ENCODE results near the gene SLC43A3. TPM values are rescaled to one million over a fixed set of nuclear protein-coding genes. Genes with fewer than 3 reads are reported as not detected.

The SLC43A3 gene
- total RNA-seq, 2 donors from 2014 or later: 10.6 to 21.4 TPM

GRCh38 chr11:57458410-57459163 is 31.7 kb upstream of the SLC43A3 start:
- Histone ChIP-seq H3K4me3 (peak overlapping the region; percentile 38), H3K27ac (no peak overlapping the region), H3K36me3 (no peaks in the 10 kb centered on the region), H3K9me3 (no peaks in the 10 kb centered on the region), H3K9ac (ENCODE audit: low read depth in 2 of 2, low read length in 2 of 2) (peak overlapping the region in 1 of 2 donors; percentile 34), H3K4me1 (peaks cover 15% of the 10 kb centered on the region), H3K27me3 (peaks cover 35% of the 10 kb centered on the region)
- intact Hi-C loops (cut with DNase I): loop anchor here (5.0 kb wide), 1 partner anchor 69 kb away; no protein-coding TSS in a partner anchor
- peak; percentile 74 for DNase-seq
- TF ChIP-seq, protein P1, sequence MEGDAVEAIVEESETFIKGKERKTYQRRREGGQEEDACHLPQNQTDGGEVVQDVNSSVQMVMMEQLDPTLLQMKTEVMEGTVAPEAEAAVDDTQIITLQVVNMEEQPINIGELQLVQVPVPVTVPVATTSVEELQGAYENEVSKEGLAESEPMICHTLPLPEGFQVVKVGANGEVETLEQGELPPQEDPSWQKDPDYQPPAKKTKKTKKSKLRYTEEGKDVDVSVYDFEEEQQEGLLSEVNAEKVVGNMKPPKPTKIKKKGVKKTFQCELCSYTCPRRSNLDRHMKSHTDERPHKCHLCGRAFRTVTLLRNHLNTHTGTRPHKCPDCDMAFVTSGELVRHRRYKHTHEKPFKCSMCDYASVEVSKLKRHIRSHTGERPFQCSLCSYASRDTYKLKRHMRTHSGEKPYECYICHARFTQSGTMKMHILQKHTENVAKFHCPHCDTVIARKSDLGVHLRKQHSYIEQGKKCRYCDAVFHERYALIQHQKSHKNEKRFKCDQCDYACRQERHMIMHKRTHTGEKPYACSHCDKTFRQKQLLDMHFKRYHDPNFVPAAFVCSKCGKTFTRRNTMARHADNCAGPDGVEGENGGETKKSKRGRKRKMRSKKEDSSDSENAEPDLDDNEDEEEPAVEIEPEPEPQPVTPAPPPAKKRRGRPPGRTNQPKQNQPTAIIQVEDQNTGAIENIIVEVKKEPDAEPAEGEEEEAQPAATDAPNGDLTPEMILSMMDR (IDR thresholded peaks at IDR 0.05): peak; percentile 63

DNA sequence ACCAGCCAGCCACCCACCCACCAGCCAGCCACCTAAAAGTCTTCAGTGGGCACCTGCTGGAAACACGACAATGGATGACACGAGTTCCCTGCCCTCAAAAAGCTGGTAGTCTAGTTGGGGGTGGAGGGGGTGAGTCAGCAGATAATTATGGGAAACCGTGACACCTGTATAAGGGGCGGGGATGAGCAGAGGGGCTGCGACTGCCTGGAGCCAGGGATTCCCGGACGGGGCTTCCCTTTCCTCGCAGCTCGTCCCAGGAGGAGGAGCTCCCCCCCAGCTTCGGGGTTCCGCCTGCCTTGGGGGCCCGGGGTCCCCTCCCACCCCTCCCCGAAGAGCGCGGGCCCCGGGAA is 31.1 kb upstream of the SLC43A3 start:
- Histone ChIP-seq H3K4me1 (peaks cover 15% of the 10 kb centered on the region), H3K9me3 (no peaks in the 10 kb centered on the region), H3K36me3 (no peaks in the 10 kb centered on the region), H3K9ac (ENCODE audit: low read depth in 2 of 2, low read length in 2 of 2) (no peak overlapping the region), H3K4me3 (peak overlapping the region; percentile 38), H3K27ac (no peak overlapping the region), H3K27me3 (peaks cover 35% of the 10 kb centered on the region)
- TF ChIP-seq, protein P1 (IDR thresholded peaks at IDR 0.05): no peak
- intact Hi-C loops (cut with DNase I): loop anchor here (5.0 kb wide), 1 partner anchor 69 kb away; no protein-coding TSS in a partner anchor
- DNase-seq: no peak

DNA sequence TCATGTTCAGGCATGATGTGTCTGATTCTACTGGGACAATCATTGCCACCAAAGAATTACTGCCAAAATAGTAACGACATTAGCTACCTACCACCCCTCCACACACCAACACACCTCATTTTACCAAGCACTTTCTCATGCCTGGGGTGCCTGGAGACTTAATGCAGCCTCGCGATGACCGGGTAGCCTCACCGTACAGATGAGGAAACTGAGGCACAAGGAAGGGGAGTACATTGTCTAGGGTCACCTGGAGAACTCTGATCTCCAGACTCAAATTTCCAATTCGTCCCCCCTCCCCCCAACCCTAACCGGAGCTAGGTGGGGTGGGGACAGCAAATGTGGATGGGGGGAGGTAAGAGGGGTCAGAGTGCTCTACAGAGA is 30.7 kb upstream of the SLC43A3 start:
- Histone ChIP-seq H3K4me1 (peaks cover 15% of the 10 kb centered on the region), H3K9me3 (no peaks in the 10 kb centered on the region), H3K36me3 (no peaks in the 10 kb centered on the region), H3K27ac (no peak overlapping the region), H3K27me3 (peaks cover 35% of the 10 kb centered on the region), H3K4me3 (no peak overlapping the region), H3K9ac (ENCODE audit: low read depth in 2 of 2, low read length in 2 of 2) (no peak overlapping the region)
- no peak for DNase-seq
- TF ChIP-seq, protein P1 (IDR thresholded peaks at IDR 0.05): peak; percentile 31
- intact Hi-C loops (cut with DNase I): loop anchor here (5.0 kb wide), 1 partner anchor 70 kb away; no protein-coding TSS in a partner anchor

GRCh38 chr11:57456960-57457642 is 30.2 kb upstream of the SLC43A3 start:
- no peak overlapping the region for H3K9ac ChIP-seq (ENCODE audit: low read depth in 2 of 2, low read length in 2 of 2)
- H3K27me3 ChIP-seq: peaks cover 35% of the 10 kb centered on the region
- TF ChIP-seq, protein P1 (IDR thresholded peaks at IDR 0.05): peak; percentile 99
- intact Hi-C loops (cut with DNase I): loop anchor here (5.0 kb wide), 1 partner anchor 70 kb away; no protein-coding TSS in a partner anchor
- H3K4me1 ChIP-seq: peaks cover 15% of the 10 kb centered on the region
- DNase-seq: peak; percentile 92
- no peak overlapping the region for H3K27ac ChIP-seq
- H3K4me3 ChIP-seq: no peak overlapping the region
- H3K9me3 ChIP-seq: no peaks in the 10 kb centered on the region
- no peaks in the 10 kb centered on the region for H3K36me3 ChIP-seq

GRCh38 chr11:57453543-57454177 is 26.7 kb upstream of the SLC43A3 start:
- intact Hi-C loops (cut with DNase I): no loop called here
- no peak overlapping the region for H3K27ac ChIP-seq
- no peaks in the 10 kb centered on the region for H3K36me3 ChIP-seq
- H3K9me3 ChIP-seq: no peaks in the 10 kb centered on the region
- peak; percentile 72 for DNase-seq
- no peak overlapping the region for H3K9ac ChIP-seq (ENCODE audit: low read depth in 2 of 2, low read length in 2 of 2)
- no peaks in the 10 kb centered on the region for H3K4me1 ChIP-seq
- no peak overlapping the region for H3K4me3 ChIP-seq
- TF ChIP-seq, protein P1 (IDR thresholded peaks at IDR 0.05): no peak
- peaks cover 12% of the 10 kb centered on the region for H3K27me3 ChIP-seq
